Endodermal cell (in vitro differentiated cells): Measurements from ENCODE around the gene IFT74. TPM values are rescaled to one million over a fixed set of nuclear protein-coding genes. Genes with fewer than 3 reads are reported as not detected.

Experiments used
- DNase-seq: peaks from one replicate; pipeline ENCODE4 v3.0.0-alpha.2; 2017
- H3K27ac ChIP-seq: 2 replicates; pipeline ENCODE4 v1.5.1; 2013; ENCODE audit warnings: mild to moderate bottlenecking, low read depth, low read length, moderate library complexity
- H3K27me3 ChIP-seq: 2 replicates; pipeline ENCODE4 v1.6.1; 2013; ENCODE audit warnings: mild to moderate bottlenecking, low read length, moderate library complexity; ENCODE audit not compliant: insufficient read depth, control insufficient read depth, poor library complexity, severe bottlenecking
- H3K36me3 ChIP-seq: 2 replicates; pipeline ENCODE4 v1.7.0; 2013; ENCODE audit warnings: mild to moderate bottlenecking, low read length, moderate library complexity; ENCODE audit not compliant: control insufficient read depth, insufficient read depth
- H3K4me1 ChIP-seq: one replicate; pipeline ENCODE4 v1.7.0; 2013; ENCODE audit warnings: low read length; ENCODE audit not compliant: control insufficient read depth, insufficient read depth
- H3K4me3 ChIP-seq: 2 replicates; pipeline ENCODE4 v1.5.1; 2013; ENCODE audit warnings: mild to moderate bottlenecking, low read length, moderate library complexity
- H3K9ac ChIP-seq: 2 replicates; pipeline ENCODE4 v1.6.1; 2013; ENCODE audit warnings: mild to moderate bottlenecking, low read length, moderate library complexity; ENCODE audit not compliant: poor library complexity, severe bottlenecking; ENCODE audit errors: extremely low read depth
- H3K9me3 ChIP-seq: 2 replicates; pipeline ENCODE4 v1.6.1; 2013; ENCODE audit warnings: mild to moderate bottlenecking, low read length, moderate library complexity; ENCODE audit not compliant: control insufficient read depth
- H3K27ac Mint-ChIP-seq: 2 replicates; pipeline ENCODE4 v1.8.0; 2020; ENCODE audit warnings: mixed read lengths
- H3K27me3 Mint-ChIP-seq: 2 replicates; pipeline ENCODE4 v1.8.0; 2021; ENCODE audit warnings: mild to moderate bottlenecking, mixed read lengths; ENCODE audit not compliant: insufficient read depth
- H3K36me3 Mint-ChIP-seq: 2 replicates; pipeline ENCODE4 v1.8.0; 2020; ENCODE audit warnings: low read depth, mixed read lengths
- H3K4me1 Mint-ChIP-seq: 2 replicates; pipeline ENCODE4 v1.8.0; 2020; ENCODE audit warnings: mixed read lengths
- H3K4me3 Mint-ChIP-seq: 2 replicates; pipeline ENCODE4 v1.8.0; 2020; ENCODE audit warnings: mild to moderate bottlenecking, moderate library complexity, mixed read lengths
- H3K9me3 Mint-ChIP-seq: 2 replicates; pipeline ENCODE4 v1.8.0; 2020; ENCODE audit warnings: mild to moderate bottlenecking, mixed read lengths
- CTCF ChIP-seq: fragments of 200-600 bp; sonication (generic); conservative IDR thresholded peaks from 2 replicates; pipeline ENCODE4 v1.5.0; 2021; ENCODE audit warnings: antibody characterized with exemption, mild to moderate bottlenecking
- WGBS, 2 experiments: methylation state at CpG; one replicate each; pipeline versions ENCODE4 v1.1.5 to v1.1.7; 2013; ENCODE audit warnings: missing lambda C conversion rate in 2 of 2, mixed read lengths in 1 of 2; ENCODE audit not compliant: insufficient coverage in 1 of 2, insufficient read length in 1 of 2; 5-methylcytosine and 5-hydroxymethylcytosine counted together
- total RNA-seq, 2 donors: library from RNA; stranded (reverse); fragmentation: NEBNext Ultra II Directional in 1 of 2; extraction: Animal tissue kit (Norgen Biotek cat#: 25700) in 1 of 2; gene quantifications; 2 replicates in 1 of 2; 3 replicates in 1 of 2; pipeline ENCODE4 v1.2.1, GENCODE V29; 2021

Gene IFT74
- total RNA-seq, 2 donors from 2014 or later = 17.6 to 28.5 TPM

- no peak overlapping the region for H3K4me3 ChIP-seq
- TF ChIP-seq CTCF = no peak
- no peak for DNase-seq
- H3K27me3 ChIP-seq = no peaks in the 10 kb centered on the region
- no peak overlapping the region for H3K4me3 Mint-ChIP-seq
- H3K9me3 ChIP-seq = no peaks in the 10 kb centered on the region
- H3K4me1 Mint-ChIP-seq = peaks cover 8% of the 10 kb centered on the region
- H3K4me1 ChIP-seq = no peaks in the 10 kb centered on the region
- no peak overlapping the region for H3K9ac ChIP-seq
- no peak overlapping the region for H3K27ac ChIP-seq
- H3K27me3 Mint-ChIP-seq = no peaks in the 10 kb centered on the region
- H3K9me3 Mint-ChIP-seq = no peaks in the 10 kb centered on the region
- no peaks in the 10 kb centered on the region for H3K36me3 ChIP-seq
- H3K27ac Mint-ChIP-seq = no peak overlapping the region
- H3K36me3 Mint-ChIP-seq = peaks cover 12% of the 10 kb centered on the region
These were observed 103.7 kb downstream of the IFT74 start for GRCh38 chr9:27059907-27060306.

GRCh38 chr9:27065288-27065687 lies 109.1 kb downstream of the IFT74 start:
- H3K4me3 ChIP-seq = peak overlapping the region; percentile 46
- H3K27ac ChIP-seq = no peak overlapping the region
- Mint-ChIP-seq H3K27ac (peak overlapping the region; percentile 44), H3K4me1 (peaks cover 17% of the 10 kb centered on the region), H3K27me3 (no peaks in the 10 kb centered on the region), H3K4me3 (no peak overlapping the region), H3K9me3 (no peaks in the 10 kb centered on the region), H3K36me3 (peaks cover 4% of the 10 kb centered on the region)
- no peaks in the 10 kb centered on the region for H3K36me3 ChIP-seq
- H3K9ac ChIP-seq = no peak overlapping the region
- H3K27me3 ChIP-seq = no peaks in the 10 kb centered on the region
- no peak for DNase-seq
- peaks cover 5% of the 10 kb centered on the region for H3K4me1 ChIP-seq
- WGBS, 2 experiments = 14 to 19% methylated on average over 1 of the region's 1 CpG
- TF ChIP-seq CTCF = no peak
- no peaks in the 10 kb centered on the region for H3K9me3 ChIP-seq

GRCh38 chr9:27073841-27074728 lies 117.9 kb downstream of the IFT74 start:
- Mint-ChIP-seq H3K27ac (no peak overlapping the region), H3K4me1 (no peaks in the 10 kb centered on the region), H3K36me3 (peaks cover 13% of the 10 kb centered on the region), H3K4me3 (no peak overlapping the region), H3K27me3 (no peaks in the 10 kb centered on the region), H3K9me3 (peaks cover 3% of the 10 kb centered on the region)
- no peak overlapping the region for H3K27ac ChIP-seq
- DNase-seq = no peak
- no peaks in the 10 kb centered on the region for H3K27me3 ChIP-seq
- 70 to 75% methylated on average over 4 of the region's 4 CpGs for WGBS, 2 experiments
- no peak overlapping the region for H3K4me3 ChIP-seq
- no peaks in the 10 kb centered on the region for H3K4me1 ChIP-seq
- H3K9ac ChIP-seq = no peak overlapping the region
- H3K36me3 ChIP-seq = no peaks in the 10 kb centered on the region
- no peak for TF ChIP-seq CTCF
- H3K9me3 ChIP-seq = no peaks in the 10 kb centered on the region
